Activated gamma-delta T cell treated with Interleukin-2 at 50 U/mL for 16 hours (primary cell): ENCODE data around the gene SMIM27.
"Not testable (repeated sequence)": the region's sequence is repeated elsewhere in the genome, so short reads cannot be mapped to it uniquely, and the experiment has no call there.

Experiments used
- DNase-seq: peaks from one replicate; pipeline ENCODE4 v3.0.0-alpha.2; 2020

SMIM27 gene

DNA sequence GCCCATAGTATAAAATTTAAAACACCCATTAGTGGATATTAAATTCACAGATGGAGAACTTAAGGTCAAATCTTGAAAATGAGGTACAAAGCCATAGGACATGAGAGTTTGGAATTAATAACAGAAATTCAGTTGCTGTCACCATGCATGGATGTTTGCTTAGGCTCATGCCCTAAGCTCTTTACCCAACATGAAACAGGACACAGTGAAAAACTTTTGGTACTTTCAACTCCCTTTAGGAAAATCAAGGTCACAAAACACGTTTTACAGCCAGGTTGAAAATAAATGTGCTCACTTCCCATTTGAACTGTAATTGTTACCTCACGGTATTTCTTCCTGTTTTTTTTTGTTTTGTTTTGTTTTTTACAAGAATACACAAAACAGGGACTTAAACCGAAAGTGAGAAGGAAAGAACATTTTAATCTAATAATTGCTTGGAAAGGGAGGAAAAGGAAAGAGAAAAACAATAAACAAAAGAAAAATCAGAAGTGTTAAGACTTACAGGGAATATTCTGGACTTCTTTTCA, 6.3 kb downstream of the SMIM27 start:
- no peak for DNase-seq

DNA sequence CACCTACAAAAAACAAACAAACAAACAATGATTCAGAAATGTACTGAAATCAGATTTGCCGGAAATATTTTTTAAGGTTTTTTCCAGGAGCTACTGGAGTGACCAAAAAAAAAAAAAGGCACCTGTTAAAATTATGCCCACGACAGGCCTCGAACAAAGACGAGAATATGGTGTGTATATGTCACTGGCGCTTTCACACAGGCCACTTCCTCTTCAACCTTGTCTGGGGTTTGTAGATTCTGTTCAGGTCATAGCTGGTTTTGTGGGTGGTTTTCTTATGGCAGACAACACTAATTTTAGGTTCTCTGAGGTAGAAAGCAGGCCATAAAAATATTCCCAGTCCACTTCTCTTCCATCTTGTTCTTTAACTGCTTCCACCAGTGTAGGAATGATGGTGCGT, 13.8 kb downstream of the SMIM27 start:
- no peak for DNase-seq

DNA sequence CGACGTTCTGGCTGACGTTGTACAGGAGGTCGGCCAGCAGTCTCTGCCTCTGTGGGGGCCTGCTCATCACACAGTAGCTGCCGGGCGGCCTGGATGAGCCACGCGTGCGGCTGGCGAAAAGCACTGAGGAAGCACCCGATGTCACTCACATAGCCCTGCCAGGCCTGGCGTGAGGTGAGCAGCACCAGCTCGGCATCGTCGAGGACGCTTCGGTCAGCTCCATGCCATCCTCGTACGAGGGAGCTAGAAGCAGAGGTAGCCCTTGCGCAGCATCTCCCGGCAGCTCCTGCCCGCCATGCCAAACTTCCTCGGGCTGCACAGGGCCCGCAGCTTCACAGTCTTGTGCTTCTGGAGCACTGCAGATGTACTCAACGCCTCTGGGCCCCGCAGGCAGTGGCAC, 14.6 kb downstream of the SMIM27 start:
- no peak for DNase-seq

DNA sequence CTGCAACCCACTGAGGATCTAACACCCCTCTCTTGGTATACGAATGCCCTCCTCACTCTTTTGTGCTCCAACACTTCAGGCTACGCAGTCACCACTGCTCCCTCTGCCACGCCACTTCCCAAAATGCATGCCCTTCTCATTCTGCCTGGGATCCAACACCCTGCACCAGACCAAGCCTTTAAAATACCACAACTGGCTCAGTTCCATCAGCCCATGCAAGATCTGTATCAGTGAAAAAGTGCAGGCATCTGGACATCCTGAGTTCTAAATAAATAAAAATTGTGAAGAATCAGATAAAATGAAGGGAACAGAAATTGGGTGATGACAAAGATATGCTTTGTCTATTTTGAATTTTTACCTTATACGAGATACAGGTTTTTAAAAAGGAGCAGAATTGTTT, 18.1 kb downstream of the SMIM27 start:
- no peak for DNase-seq

DNA sequence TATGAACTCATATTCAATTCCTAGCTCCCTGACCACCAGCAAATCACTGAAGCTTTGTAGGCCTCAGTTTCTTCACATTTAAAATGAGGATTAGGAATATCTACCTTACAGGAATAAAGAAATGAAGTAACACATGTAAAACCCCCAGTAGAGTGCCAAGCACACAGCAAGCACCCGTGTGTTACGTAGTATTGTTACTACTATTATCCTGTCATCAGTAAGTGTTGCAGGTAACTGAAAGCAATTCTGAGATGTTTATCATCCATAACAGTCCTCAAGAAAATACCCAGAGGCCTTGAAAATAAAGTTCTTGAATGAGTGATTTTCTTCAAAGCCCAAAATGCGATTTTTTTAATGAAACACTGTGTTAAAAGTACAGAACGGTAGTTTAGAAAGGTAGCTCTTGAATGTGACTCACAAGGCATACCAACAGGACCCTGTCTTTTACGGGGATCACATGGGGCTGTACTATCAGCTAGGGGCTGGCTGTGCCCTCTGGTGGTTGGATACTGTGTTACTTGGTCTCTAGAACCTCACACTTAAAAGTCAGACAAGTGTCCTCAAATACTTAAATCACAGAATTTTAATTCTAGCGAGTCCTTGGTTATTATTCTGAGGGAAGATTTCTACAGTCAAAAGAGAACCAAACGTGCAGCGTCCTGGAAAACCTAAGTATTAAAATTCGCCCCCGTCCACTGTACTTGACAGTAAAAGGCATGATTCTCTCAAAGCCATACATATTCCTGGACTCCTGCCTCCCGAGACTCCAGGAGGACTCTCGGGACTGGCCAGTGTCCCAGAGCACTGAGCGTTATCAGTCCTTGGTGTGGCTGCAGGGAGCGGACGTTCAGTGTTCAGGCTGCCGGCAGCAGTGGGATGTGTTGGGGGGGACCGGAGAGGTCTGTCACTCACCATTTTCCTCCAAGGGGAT, 20.1 kb downstream of the SMIM27 start:
- peak; percentile 73 for DNase-seq

DNA sequence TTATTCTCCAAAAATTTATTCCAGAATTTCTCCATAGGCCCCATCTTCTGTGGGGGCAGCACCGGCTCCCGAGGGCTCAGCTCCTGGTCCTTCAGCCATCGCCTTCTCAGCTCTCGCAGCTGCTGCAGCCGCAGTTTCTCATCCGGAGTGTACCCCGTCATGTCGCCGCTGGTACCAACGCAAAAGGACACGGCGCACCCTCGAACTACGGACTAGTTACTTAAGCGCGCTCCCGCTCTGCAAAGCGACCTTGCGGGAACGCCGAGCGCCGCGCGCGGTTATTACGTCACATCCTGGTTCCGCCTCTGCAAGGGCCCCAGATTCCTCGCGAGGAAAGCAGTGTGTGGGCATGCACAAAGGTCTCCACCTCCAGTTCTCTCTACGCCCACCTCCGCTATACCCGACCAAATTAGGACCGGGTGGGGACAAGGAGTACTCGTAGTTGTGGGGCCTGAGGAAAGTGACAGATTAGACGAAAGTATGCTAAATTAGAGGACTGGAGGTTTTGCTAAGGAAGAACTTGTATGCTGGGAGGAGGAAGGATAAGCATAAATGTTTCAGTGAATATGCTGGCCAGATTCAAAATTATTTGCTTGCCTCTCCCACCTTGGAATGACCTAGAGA, 20.9 kb downstream of the SMIM27 start, which contains the start of gene NDUFB6:
TSS of gene NDUFB6 (minus strand) at position 260 of the 624 bp plus-strand sequence. CDS start at position 161, 99 bp downstream.
- peak; percentile 95 for DNase-seq

DNA sequence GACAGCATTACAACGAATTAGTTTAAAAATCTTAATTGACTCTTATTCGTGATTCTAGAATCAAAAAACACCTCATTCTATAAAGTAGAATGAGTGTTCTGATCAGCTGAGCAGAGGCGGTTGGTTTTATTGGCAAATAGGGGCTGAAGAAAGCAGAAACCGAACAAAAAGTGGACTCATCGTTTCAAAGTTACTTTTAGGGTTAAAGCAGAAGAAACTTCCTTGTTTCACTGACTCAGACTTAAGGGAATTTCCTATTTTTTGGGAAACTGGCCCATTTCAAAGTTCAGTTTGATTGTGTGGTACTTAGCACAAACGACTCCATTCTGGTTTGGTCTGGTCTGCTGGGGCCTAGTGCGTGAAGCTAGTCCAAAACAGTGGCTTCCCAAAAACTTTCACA, 21.7 kb downstream of the SMIM27 start:
- DNase-seq: no peak

DNA sequence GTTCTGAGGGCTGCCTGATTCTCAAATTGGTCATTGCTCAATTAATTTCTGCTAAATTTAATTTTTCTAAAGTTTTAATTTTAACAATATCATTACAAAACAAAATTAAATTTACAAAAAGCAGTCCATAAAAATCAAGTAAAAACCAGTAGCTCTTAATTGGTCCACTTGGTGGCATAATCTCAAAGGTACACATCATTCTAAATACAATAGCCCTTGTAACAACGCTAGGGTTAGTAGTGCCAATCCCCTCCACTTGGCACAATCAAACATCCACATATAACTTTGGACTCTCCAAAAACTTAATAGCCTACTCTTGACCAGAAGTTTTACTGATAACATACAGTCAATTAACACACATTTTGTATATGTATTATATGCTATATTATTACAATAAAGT, 22.7 kb downstream of the SMIM27 start:
- no peak for DNase-seq

DNA sequence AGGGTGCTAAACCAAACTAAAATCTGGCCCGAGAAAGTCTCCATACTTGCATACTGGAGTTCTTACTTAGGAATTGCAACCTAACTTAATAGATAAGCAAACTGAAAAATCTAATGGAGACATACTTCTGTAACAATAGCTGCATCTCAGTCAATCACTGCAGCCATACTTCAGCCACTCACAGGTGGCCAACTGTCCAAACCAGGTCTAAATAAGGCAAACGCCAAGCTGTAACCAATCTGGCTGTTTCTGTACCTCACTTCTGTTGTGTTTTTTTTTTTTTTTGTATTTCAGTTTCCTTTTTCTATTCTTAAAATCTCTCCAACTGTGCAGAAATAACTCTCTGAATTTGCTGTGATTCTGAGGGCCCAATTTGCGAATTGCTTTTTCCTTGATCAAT, 25.2 kb downstream of the SMIM27 start:
- no peak for DNase-seq

DNA sequence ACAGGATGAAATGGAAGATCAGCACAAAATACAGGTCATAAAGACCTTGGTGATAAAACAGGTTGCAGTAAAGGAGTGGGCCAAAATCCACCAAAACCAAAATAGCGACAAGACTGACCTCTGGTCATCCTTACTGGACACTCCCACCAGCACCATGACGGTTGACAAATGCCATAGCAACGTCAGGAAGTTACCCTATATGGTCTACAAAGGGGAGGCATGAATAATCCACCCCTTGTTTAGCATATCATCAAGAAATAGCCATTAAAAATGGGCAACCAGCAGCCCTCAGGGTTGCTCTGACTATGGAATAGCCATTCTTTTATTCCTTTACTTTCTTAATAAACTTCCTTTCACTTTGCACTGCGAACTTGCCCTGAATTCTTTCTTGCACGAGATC, 26.8 kb downstream of the SMIM27 start:
- no peak for DNase-seq

DNA sequence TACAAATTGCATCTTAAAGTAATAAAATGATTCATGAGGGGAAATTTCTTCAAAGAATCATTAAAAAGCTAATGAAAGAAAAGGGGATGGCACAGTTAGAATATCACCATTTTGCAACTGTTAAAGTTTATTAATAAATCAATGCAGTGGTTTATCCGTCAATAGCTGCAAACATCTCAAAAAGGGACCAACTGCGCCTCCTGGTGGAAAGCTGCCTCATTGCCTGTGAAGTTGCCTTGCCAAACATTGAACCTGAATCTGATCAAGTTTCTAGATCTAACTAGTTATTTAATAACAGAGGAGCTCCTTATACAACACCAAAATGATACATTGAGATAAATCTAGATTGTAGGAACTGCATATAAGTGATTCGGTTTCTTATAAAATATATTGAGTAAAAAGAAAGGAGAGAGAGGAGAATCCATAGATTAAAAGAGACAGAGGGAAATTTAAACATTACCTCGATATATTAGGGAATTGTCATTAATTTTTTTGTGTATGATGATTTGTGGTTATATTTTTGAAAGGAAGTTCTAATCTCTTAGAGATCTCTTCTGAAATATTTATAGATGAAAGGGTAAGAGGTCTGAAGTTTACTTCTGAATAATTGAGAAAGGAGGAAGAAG, 27.7 kb downstream of the SMIM27 start:
- peak; percentile 81 for DNase-seq

DNA sequence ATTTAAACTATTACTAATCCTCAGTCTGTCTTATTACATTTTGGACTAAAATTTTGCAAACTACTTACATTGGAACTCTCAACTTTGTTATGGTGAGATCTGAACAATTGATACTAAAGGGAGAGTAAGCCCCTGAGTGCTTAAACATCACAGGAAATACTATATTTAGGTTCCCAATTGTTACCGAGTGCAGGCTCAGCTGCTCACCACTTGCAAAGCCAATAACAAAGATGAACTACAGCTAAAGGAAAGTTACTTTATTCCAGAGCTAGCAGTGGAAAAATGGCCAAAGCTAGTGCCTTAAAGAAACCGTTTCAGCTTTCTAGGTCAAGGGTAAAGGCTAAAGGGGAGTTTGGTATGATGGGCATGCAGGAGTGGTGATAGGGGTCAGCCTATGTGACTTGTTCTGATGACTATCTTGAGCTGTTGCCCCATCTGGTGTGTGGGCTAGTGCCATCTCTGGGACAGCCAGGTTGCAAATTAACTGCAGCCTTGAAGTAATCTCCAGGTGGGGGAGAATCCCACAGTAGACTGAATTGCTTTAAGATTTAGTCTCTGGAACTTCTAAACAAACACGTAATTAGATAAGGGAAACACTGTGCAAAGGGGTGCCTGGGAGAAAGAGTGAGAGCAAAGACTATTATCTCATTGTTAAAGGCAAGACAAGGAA, 28.6 kb downstream of the SMIM27 start:
- no peak for DNase-seq

DNA sequence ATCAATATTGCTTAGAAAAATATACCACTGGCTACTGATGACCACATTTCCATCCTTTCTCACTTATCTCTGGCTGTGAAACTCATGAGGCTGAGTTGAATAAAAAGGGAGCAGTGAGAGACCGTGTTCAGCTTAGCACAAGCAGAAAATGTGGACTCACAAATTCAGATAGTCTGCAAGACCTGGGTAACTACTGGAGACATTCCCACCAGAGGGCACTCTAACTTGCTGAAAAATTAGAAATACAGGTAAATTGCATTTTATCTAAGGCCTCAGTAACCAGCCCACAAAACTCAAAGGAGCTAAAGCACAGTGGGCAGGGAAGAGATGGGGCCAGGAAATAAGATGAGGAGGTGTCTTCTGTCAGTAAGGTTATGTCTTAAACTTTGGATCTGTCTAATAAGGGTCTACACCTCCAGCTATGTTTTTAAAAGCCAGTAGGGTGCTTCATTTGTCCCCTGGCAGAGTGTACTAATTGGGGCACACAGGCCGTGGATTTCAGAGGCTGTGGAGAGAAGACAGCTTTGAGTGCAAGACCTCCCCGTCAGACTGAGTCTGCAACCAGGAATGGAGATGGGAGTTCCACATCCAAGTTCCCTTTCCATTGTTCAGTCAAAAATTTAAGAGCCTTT, 29.5 kb downstream of the SMIM27 start:
- peak; percentile 25 for DNase-seq

DNA sequence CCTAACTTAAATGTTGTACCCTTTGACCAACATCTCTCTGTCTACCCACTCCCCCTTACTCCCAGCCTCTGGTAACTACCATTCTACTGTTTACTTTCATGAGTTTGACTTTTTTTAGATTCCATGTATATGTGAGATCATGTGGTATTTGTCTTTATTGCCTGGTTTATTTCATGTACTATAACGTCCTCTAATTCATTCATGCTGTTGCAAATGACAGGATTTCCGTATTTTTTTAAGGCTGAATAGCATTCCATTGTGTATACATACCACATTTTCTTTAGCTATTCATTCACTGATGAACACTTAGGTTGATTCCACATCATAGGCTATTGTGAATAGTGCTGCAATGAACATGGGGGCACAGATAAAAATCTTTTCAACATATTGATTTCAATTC, 32.7 kb downstream of the SMIM27 start:
- no peak for DNase-seq

DNA sequence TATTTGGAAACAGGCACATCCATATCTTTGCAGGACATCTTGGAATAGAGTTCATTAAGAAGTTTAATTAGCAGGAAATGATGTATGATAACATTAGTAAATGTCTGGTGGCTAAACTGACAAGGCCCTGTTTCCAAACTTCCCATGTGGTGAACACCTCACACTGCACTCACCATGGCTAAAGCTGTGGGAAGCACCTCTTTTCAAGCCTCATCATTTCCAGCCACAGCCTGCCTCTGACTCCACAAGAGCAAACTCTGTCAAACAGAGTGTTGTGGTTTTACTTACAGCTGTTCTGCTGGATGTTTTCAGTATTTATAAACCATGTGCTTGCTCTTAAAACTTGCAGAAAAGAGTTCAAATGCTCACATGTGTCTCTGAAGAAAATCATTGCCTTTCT, 35.8 kb downstream of the SMIM27 start:
- no peak for DNase-seq

DNA sequence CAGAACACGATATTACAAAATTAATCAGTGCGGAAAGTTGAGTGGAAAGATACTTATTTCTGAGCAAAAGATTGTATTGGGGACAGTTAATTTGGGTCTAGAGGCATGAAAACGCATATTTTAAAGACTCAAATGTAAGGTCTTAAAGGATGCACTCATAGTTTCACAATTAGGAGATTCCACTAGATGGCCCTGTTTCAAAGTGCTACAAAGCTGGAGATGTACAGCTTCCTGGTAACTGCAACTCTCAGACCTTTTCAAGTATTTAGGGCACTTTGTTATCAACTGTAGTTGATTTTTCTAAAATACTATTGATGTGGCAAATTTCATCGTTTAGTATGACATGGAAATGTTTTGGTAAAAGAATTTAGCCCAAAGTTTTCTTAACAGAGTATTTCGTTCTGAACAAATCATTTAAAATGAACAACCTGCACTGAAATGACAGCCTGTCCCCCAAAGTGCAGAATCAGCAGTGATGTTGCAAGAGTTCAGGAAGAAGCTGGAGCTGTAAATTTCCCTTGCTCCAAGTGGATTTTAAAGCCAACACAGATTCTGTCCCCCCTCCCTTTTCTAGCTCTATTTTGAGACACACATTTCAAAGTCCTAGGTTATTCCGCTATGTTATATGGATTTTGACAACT, 37.1 kb downstream of the SMIM27 start:
- DNase-seq: no peak

DNA sequence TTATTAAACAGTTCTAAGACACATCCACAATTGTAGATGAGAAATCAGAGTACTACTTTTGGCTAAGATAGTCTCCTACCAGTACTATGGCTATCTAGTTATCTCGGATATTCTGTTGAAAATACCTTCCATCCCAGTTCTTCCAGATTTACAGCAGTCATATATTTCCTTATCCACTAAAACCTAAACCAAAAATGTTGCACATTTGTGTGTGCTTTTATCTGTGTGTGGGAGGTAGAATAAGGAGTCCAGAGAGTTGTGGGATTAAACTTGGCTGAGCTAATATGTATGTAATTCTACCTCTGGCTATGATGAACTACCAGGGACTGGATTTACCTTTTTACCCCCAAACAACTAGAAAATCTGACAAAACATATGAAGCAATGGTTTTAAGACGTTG, 38.3 kb downstream of the SMIM27 start:
- DNase-seq: no peak

DNA sequence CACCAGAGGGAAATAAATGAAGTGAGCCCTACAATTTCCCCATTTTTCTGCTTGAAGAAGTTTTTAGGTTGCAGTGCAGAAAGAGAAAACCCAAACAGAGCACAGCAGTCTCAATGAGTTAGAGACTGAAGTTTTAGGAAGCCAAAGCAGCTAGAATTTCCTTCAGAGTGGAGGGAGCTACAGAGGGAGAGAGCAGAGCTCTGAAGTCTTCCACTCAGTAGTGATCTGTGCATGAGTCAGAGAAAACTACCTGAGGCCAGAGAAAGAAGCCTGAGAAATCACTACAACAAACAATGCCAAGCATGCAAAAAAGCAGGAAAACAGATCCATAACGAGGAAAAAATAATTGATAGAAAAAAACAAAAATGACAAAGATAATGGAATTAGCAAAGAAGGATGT, 38.8 kb downstream of the SMIM27 start:
- DNase-seq: no peak

DNA sequence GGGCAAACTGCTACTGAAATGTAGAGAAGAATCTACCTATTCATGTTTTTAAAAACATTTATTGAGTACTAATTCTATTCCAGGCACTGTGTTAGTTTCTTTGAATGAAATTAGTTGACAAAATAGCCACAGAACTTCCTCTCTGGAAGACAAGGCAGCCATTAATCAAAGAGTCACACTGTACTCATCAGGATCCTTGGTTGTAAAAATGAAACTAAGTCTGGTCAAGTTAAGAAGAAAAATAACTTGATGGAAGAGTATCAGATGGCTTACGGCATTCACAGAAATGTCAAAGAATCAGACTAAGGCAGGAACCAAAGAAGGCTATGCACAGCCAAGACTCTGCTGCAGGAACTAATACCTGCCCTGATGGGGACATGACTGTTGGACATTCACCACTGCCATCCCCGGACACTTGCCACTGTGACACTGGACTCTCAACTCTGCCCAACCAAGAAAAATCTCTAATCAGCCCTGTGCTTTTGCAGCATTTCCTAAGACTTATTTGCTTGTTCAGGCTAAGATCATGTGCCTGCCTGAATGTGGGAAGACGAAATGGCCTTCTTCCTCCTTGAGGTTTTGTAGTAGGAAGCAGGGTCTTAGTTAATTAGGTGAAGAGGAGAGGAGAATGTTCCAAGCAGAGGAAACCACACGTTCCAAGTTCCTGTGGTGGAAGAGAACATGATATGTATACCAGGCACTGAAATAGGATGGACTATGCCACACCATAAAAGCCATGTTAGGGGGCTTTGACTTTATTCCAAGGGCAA, 44.2 kb downstream of the SMIM27 start:
- DNase-seq: no peak

DNA sequence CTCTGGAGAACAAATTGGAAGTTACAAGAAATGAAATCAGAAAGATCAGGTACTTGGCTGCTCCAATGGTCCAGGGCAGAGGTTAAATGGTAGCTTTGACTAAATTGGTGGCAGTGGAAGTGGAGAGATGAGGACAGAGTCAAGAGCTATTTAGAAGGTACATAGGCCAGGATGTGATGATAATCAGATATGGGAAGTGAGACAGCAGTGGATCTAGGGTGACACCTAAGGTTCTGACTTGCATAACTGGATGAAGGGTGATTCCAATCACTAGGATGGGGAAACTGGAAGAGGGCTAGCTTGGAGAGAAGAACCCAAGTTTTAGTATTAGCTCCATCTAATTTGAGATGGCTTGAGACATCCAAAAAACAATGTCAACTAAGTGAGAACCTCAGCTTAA, 44.8 kb downstream of the SMIM27 start:
- no peak for DNase-seq

DNA sequence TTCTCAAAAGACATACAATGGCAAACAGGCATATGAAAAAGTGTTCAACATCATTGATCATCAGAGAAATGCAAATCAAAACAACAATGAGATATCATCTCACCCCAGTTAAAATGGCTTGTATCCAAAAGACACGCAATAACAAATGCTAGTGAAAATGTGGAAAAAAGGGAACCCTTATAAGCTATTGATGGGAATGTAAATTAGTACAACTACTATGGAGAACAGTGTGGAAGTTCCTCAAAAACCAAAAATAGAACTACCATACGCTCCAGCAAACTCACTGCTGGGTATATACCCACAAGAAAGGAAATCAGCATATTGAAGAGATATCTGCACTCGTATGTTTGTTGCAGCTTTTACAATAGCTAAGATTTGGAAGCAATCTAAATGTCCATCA, 46.9 kb downstream of the SMIM27 start:
- not testable (repeated sequence) for DNase-seq
